GM20000 (cell line): Measurements from ENCODE around the gene TNFAIP8.

Experiments used
- DNase-seq: peaks from one replicate; pipeline ENCODE4 v3.0.0; 2012; ENCODE audit warnings: low spot score
- TF ChIP-seq, protein P1 (sequence below): IDR thresholded peaks from 2 replicates; pipeline ENCODE4 v1.5.1; 2012; ENCODE audit warnings: mild to moderate bottlenecking, control low read depth; ENCODE audit errors: extremely low read depth, missing control alignments

TNFAIP8 gene

DNA sequence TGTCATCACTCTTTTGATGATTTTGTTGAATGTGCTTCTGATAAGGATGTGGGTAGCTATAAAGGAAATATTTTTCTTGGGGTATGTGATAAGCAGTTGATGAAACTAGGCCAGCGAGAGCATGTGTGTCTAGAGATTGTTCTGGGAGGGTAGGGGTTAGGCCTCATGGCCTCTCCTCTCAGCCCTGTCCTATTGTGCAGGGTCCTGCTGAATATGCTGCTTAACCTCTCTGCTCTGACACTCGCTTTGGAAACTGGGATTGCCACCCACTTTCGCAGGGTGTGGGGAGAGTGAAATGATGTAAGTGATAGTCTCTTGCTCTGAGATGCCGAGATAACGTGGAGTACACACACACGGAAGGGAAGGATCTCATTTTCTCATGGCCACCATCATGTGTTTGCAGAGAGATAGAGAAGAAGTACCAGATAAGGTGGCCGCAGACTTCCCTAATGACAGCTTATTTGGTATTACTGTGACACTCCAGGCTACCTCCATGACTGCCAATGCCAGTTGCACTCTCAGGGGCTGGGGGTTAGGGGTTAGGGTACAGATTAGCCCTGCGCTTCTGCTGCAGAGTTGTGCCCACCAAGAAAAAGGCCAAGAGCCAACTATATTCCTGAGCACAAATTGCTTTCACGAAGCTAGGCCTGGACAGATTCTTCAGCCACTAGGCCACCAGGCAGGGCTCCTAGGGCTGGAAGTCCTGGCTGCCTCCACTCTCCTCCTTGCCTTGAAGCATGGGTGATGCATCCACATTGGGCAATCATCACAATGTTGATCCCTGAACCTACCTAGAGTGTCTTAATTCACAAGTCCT is 25.2 kb upstream of the TNFAIP8 start:
- no peak for DNase-seq
- TF ChIP-seq, protein P1, sequence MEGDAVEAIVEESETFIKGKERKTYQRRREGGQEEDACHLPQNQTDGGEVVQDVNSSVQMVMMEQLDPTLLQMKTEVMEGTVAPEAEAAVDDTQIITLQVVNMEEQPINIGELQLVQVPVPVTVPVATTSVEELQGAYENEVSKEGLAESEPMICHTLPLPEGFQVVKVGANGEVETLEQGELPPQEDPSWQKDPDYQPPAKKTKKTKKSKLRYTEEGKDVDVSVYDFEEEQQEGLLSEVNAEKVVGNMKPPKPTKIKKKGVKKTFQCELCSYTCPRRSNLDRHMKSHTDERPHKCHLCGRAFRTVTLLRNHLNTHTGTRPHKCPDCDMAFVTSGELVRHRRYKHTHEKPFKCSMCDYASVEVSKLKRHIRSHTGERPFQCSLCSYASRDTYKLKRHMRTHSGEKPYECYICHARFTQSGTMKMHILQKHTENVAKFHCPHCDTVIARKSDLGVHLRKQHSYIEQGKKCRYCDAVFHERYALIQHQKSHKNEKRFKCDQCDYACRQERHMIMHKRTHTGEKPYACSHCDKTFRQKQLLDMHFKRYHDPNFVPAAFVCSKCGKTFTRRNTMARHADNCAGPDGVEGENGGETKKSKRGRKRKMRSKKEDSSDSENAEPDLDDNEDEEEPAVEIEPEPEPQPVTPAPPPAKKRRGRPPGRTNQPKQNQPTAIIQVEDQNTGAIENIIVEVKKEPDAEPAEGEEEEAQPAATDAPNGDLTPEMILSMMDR: no peak

DNA sequence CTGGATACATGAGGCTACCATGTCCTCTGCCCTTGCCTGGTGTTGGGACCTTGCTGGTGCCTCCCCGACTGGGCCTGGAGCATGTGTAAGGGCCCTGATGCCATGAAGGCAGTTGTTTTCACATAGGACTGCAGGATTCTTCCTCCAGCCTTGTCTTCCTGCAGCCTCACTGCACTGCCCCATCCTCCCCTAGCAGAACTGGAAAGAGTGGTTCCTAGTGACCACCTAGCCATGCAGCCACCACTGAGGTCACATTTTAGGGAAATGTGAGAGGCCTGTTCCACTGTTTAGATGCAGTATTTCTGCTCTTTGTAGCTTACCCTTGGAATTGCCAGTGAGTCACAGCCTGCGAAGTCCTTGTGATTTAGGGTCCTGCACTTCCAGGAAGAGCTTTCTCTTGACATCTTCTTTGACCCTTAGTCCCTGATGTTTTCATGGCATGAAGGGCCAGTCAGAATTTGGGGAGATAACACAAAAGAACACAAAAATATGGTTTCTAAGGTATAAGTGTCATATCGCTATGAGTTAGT is 24.2 kb upstream of the TNFAIP8 start:
- TF ChIP-seq, protein P1: no peak
- DNase-seq: no peak

DNA sequence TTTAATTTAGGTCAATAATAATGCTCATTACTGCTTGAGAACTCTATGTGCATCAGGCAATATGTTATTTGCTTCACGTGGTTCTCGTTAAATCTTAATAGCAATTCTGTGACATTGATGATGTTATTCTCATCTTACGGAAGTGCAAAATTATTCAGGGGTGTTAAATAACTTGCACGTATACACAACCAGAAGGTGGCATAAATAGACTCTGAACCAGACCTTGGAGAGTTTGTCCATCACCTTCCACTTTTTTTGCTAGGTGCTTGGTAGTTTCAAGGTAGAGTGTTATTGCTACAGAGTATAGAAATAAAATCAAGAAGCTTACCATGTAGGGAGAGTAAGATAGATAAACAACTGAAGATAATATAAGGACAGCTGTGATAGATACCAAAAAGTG is 23.6 kb upstream of the TNFAIP8 start:
- DNase-seq: no peak
- TF ChIP-seq, protein P1: no peak

DNA sequence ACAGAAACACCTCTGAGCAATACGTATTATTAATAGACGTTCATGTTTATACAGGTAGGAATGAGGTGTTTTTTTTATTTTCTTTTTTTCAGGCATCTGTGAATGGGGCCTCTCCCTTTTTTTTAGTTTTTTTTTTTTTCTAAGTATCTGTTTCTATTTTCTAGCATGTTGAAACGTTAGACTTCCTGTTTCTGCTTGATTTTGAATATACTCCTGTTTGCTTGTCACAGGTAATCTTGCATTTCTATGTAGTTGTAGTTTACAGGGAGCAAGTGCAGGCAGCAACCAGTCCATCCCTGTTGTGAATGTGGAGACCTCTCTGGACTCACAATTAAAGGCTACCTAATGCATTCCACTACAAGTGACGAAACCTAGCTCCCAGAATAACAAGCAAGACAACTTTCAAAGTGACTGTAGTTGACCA is 22.8 kb upstream of the TNFAIP8 start:
- TF ChIP-seq, protein P1: no peak
- no peak for DNase-seq

DNA sequence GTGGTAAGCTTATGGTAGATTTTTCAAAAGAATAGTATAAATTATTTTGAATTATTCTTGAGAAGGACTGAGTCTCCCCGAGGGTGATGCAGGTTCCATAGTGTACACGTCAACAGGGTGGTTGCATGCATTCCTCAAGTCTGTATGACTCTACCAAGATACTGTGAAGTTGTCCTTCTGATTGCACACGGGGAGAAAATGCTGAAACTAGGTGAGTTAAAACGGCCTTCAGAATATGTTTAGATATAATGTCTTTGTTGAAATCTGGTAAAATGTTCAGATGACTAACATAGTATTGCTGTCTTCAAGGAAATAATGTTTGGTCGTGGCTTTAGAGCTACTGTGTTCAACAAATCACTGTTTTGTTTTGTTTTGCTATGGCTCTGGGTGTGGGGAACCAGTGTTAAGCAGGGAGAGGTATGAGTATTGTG is 22.4 kb upstream of the TNFAIP8 start:
- DNase-seq: no peak
- TF ChIP-seq, protein P1: no peak

DNA sequence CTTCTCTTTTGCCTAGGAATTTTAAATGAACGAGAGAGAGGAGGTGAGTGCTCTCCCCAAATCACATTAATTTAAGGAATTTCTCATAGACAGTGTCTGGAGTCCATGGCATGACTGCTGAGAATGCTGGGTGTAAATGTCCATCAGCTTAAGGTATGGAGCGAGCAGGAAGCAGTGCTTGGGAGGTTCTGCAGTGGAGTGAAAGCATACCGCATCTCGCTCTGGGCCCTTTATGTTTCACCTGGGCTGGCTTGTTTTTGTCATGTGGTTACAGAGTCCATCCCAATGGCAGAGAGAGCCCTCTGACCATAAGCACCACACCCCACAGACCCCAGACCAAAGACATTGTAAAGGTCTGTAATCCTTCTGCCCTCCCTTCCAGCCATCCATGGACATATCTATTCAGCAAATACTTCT is 20.6 kb upstream of the TNFAIP8 start:
- no peak for DNase-seq
- TF ChIP-seq, protein P1: no peak

DNA sequence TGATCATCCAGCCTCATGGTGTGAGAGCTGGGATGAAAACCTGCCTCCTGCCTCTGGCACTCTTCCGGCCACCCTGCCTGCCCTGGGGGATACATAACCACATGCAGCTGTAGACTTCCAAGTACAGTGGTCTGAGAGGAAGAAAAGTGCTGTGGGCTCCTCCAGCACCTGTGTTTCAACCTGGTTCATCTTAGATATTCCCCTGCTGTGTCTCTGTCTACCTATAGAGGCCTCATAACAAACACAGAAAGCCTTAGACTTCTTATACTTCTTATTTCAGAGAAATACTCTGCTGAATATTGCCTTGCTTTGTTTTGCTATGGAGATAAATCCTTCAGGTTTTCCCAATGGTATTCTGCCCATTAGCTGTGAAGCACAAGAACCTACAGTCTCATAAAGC is 19.6 kb upstream of the TNFAIP8 start:
- TF ChIP-seq, protein P1: no peak
- DNase-seq: no peak
